GM12878 (cell line): Measurements from ENCODE around the gene ZBTB38. TPM values are rescaled to one million over a fixed set of nuclear protein-coding genes. Genes with fewer than 3 reads are reported as not detected.

Experiments used
- BMI1 ChIP-seq: fragments of 450-650 bp; IDR thresholded peaks from 2 replicates; pipeline ENCODE4 v1.6.1; 2016; ENCODE audit warnings: mild to moderate bottlenecking, moderate library complexity, borderline replicate concordance
- CEBPB ChIP-seq, 2 experiments: fragments of 150-350 bp in 1 of 2; IDR thresholded peaks; 2 replicates each; pipeline ENCODE4 v1.6.1; 2012 to 2014; ENCODE audit warnings: low read depth in 2 of 2, low read length in 2 of 2, borderline replicate concordance in 1 of 2, inconsistent platforms in 1 of 2
- CHD4 ChIP-seq: fragments of 200-600 bp; sonication (generic); IDR thresholded peaks from 2 replicates; pipeline ENCODE4 v1.6.1; 2016; ENCODE audit warnings: mild to moderate bottlenecking
- EP300 ChIP-seq, 2 experiments: fragments of 150-350 bp in 1 of 2; IDR thresholded peaks; 2 replicates each; pipeline ENCODE4 v1.6.1; 2011 to 2012; ENCODE audit warnings: low read depth in 2 of 2, low read length in 2 of 2, borderline replicate concordance in 1 of 2, improper control_type of control experiment in 1 of 2, inconsistent platforms in 1 of 2; ENCODE audit not compliant: control insufficient read depth in 1 of 2
- HCFC1 ChIP-seq: fragments of 150-350 bp; IDR thresholded peaks from 2 replicates; pipeline ENCODE4 v1.6.1; 2014; ENCODE audit warnings: low read length
- HDAC2 ChIP-seq: fragments of 200-600 bp; sonication (generic); IDR thresholded peaks from 2 replicates; pipeline ENCODE4 v1.6.1; 2017
- MTA2 ChIP-seq: fragments of 450-650 bp; IDR thresholded peaks from 2 replicates; pipeline ENCODE4 v1.6.1; 2016; ENCODE audit warnings: low read depth, mild to moderate bottlenecking, moderate library complexity
- NFIC ChIP-seq: IDR thresholded peaks from 2 replicates; pipeline ENCODE4 v1.6.1; 2012; ENCODE audit warnings: low read depth, mild to moderate bottlenecking, inconsistent platforms, low read length, moderate library complexity
- NFYB ChIP-seq: IDR thresholded peaks from 2 replicates; pipeline ENCODE4 v1.6.1; 2011; ENCODE audit warnings: low read depth, mild to moderate bottlenecking, low read length, improper control_type of control experiment, moderate library complexity; ENCODE audit not compliant: insufficient read depth
- PAX5 ChIP-seq: IDR thresholded peaks from 2 replicates; pipeline ENCODE4 v1.6.1; 2011; ENCODE audit warnings: low read depth, low read length, borderline replicate concordance
- PAX8 ChIP-seq: fragments of 450-650 bp; IDR thresholded peaks from 2 replicates; pipeline ENCODE4 v1.6.1; 2017; ENCODE audit warnings: mild to moderate bottlenecking, moderate library complexity
- PML ChIP-seq: IDR thresholded peaks from 2 replicates; pipeline ENCODE4 v1.6.1; 2012; ENCODE audit warnings: low read length, inconsistent platforms
- RBBP5 ChIP-seq: fragments of 200-600 bp; sonication (generic); conservative IDR thresholded peaks from 2 replicates; pipeline ENCODE4 v1.6.1; 2016
- SPI1 ChIP-seq: IDR thresholded peaks from 2 replicates; pipeline ENCODE4 v1.6.1; 2011; ENCODE audit warnings: low read depth, mild to moderate bottlenecking, low read length, moderate library complexity, borderline replicate concordance; ENCODE audit not compliant: insufficient read depth
- TCF3 ChIP-seq: IDR thresholded peaks from 2 replicates; pipeline ENCODE4 v1.6.1; 2012; ENCODE audit warnings: low read depth, mild to moderate bottlenecking, low read length, borderline replicate concordance; ENCODE audit not compliant: insufficient read depth
- ZNF274 ChIP-seq: IDR thresholded peaks from one replicate; pipeline ENCODE4 v1.8.0; 2011; ENCODE audit not compliant: insufficient read length, insufficient read depth
- ZZZ3 ChIP-seq: IDR thresholded peaks from 2 replicates; pipeline ENCODE4 v1.6.1; 2011; ENCODE audit warnings: low read depth; ENCODE audit not compliant: control insufficient read depth, insufficient read length
- polyA plus RNA-seq, 11 experiments: library from polyadenylated mRNA; depleted of rRNA in 4 of 11; unstranded in 6 of 11; stranded (reverse) in 5 of 11; fragments of >200 nt; fragmentation: Nextera tagmentation in 4 of 11; fragmentation: Illumina TruSeq in 1 of 11; extraction: Ambion mirVana in 4 of 11; extraction: Trizol in 1 of 11; gene quantifications; 1 replicate in 1 of 11; 2 replicates in 10 of 11; pipeline versions ENCODE4 v1.2.1 to v1.2.3, GENCODE V29; 2011 to 2016; ENCODE audit warnings: inconsistent platforms in 2 of 11, missing spikeins in 2 of 11, low read depth in 1 of 11
- total RNA-seq, 4 experiments: library from RNA; depleted of rRNA in 3 of 4; stranded (reverse); fragments of >200 nt in 3 of 4; fragmentation: Illumina TruSeq in 1 of 4; extraction: Trizol in 1 of 4; gene quantifications; 2 replicates each; pipeline versions ENCODE4 v1.2.1 to v1.2.3, GENCODE V29; 2013 to 2021
- TF ChIP-seq, protein P1 (sequence below): IDR thresholded peaks from 2 replicates; pipeline ENCODE4 v1.6.1; 2011; ENCODE audit warnings: borderline replicate concordance, low read depth, mild to moderate bottlenecking, moderate library complexity, mixed read lengths, low read length; ENCODE audit not compliant: insufficient read depth; ENCODE audit errors: extremely low read length
- TF ChIP-seq, protein P2 (sequence below): fragments of 450-650 bp; IDR thresholded peaks from 2 replicates; pipeline ENCODE4 v1.6.1; 2014; ENCODE audit warnings: mild to moderate bottlenecking
- TF ChIP-seq, protein P3 (sequence below): IDR thresholded peaks from 2 replicates; pipeline ENCODE4 v1.6.1; 2011; ENCODE audit warnings: mild to moderate bottlenecking, low read depth, low read length, moderate library complexity; ENCODE audit not compliant: insufficient replicate concordance
- TF ChIP-seq, protein P4 (sequence below): fragments of 450-650 bp; IDR thresholded peaks from 2 replicates; pipeline ENCODE4 v1.6.1; 2017; ENCODE audit warnings: antibody characterized with exemption, mild to moderate bottlenecking, moderate library complexity
- TF ChIP-seq, protein P5 (sequence below): fragments of 450-650 bp; formaldehyde crosslinking; IDR thresholded peaks from 2 replicates; pipeline ENCODE4 v1.4.0; 2022; ENCODE audit warnings: mild to moderate bottlenecking, moderate library complexity

Gene ZBTB38
- total and polyA plus RNA-seq, 10 of the 15 experiments (the other 5 are each of a cell fraction or from before 2014, with no cell fraction given) = 34.2 to 115 (median 88.6) TPM

DNA sequence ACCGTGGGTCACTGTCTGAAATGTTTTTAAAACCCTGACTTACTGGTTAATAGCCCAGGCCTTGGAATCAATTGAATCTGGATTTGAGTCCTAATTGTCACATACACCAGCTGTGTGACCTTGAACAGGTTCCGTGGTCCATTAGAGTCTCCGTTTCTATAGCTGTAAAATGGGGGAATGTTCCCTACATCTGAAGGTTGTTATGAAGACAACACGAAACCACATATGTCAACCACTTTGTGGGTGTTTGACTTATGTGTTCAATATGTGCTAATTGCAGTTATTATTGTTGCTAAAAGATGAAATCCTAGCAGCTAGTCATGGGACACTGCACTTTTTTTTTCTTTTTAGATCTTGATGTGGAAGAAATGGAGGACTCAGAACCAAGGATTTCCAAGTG, 35.3 kb downstream of the ZBTB38 start (continued):
- TF ChIP-seq, protein P1, sequence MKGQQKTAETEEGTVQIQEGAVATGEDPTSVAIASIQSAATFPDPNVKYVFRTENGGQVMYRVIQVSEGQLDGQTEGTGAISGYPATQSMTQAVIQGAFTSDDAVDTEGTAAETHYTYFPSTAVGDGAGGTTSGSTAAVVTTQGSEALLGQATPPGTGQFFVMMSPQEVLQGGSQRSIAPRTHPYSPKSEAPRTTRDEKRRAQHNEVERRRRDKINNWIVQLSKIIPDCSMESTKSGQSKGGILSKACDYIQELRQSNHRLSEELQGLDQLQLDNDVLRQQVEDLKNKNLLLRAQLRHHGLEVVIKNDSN = no peak
- no peak for TF ChIP-seq PML
- TF ChIP-seq PAX5 = no peak
- TF ChIP-seq CHD4 = no peak
- no peak for TF ChIP-seq CEBPB (IDR thresholded peaks at IDR 0.05; ENCODE audit: borderline replicate concordance in 1 of 2, low read depth in 2 of 2, low read length in 2 of 2)
- TF ChIP-seq, protein P2, sequence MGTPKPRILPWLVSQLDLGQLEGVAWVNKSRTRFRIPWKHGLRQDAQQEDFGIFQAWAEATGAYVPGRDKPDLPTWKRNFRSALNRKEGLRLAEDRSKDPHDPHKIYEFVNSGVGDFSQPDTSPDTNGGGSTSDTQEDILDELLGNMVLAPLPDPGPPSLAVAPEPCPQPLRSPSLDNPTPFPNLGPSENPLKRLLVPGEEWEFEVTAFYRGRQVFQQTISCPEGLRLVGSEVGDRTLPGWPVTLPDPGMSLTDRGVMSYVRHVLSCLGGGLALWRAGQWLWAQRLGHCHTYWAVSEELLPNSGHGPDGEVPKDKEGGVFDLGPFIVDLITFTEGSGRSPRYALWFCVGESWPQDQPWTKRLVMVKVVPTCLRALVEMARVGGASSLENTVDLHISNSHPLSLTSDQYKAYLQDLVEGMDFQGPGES = no peak
- TF ChIP-seq HDAC2 = no peak
- TF ChIP-seq, protein P3, sequence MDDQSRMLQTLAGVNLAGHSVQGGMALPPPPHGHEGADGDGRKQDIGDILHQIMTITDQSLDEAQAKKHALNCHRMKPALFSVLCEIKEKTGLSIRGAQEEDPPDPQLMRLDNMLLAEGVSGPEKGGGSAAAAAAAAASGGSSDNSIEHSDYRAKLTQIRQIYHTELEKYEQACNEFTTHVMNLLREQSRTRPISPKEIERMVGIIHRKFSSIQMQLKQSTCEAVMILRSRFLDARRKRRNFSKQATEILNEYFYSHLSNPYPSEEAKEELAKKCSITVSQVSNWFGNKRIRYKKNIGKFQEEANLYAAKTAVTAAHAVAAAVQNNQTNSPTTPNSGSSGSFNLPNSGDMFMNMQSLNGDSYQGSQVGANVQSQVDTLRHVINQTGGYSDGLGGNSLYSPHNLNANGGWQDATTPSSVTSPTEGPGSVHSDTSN = peak; percentile 33
- TF ChIP-seq RBBP5 = no peak
- TF ChIP-seq ZZZ3 = no peak
- no peak for TF ChIP-seq NFYB
- TF ChIP-seq EP300 (IDR thresholded peaks at IDR 0.05; ENCODE audit: borderline replicate concordance in 1 of 2, control insufficient read depth in 1 of 2, low read depth in 2 of 2, low read length in 2 of 2) = peak in 1 of 2 experiments; percentile 68; a peak in 1 of 4 replicates
- no peak for TF ChIP-seq TCF3
- TF ChIP-seq NFIC = 0 out of 2 replicates have a peak, but pooled peaks have one; percentile 17
- TF ChIP-seq PAX8 = no peak
- TF ChIP-seq MTA2 = peak; percentile 94
- TF ChIP-seq, protein P4, sequence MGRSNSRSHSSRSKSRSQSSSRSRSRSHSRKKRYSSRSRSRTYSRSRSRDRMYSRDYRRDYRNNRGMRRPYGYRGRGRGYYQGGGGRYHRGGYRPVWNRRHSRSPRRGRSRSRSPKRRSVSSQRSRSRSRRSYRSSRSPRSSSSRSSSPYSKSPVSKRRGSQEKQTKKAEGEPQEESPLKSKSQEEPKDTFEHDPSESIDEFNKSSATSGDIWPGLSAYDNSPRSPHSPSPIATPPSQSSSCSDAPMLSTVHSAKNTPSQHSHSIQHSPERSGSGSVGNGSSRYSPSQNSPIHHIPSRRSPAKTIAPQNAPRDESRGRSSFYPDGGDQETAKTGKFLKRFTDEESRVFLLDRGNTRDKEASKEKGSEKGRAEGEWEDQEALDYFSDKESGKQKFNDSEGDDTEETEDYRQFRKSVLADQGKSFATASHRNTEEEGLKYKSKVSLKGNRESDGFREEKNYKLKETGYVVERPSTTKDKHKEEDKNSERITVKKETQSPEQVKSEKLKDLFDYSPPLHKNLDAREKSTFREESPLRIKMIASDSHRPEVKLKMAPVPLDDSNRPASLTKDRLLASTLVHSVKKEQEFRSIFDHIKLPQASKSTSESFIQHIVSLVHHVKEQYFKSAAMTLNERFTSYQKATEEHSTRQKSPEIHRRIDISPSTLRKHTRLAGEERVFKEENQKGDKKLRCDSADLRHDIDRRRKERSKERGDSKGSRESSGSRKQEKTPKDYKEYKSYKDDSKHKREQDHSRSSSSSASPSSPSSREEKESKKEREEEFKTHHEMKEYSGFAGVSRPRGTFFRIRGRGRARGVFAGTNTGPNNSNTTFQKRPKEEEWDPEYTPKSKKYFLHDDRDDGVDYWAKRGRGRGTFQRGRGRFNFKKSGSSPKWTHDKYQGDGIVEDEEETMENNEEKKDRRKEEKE = no peak
- no peak for TF ChIP-seq HCFC1
- no peak for TF ChIP-seq SPI1
- TF ChIP-seq, protein P5, sequence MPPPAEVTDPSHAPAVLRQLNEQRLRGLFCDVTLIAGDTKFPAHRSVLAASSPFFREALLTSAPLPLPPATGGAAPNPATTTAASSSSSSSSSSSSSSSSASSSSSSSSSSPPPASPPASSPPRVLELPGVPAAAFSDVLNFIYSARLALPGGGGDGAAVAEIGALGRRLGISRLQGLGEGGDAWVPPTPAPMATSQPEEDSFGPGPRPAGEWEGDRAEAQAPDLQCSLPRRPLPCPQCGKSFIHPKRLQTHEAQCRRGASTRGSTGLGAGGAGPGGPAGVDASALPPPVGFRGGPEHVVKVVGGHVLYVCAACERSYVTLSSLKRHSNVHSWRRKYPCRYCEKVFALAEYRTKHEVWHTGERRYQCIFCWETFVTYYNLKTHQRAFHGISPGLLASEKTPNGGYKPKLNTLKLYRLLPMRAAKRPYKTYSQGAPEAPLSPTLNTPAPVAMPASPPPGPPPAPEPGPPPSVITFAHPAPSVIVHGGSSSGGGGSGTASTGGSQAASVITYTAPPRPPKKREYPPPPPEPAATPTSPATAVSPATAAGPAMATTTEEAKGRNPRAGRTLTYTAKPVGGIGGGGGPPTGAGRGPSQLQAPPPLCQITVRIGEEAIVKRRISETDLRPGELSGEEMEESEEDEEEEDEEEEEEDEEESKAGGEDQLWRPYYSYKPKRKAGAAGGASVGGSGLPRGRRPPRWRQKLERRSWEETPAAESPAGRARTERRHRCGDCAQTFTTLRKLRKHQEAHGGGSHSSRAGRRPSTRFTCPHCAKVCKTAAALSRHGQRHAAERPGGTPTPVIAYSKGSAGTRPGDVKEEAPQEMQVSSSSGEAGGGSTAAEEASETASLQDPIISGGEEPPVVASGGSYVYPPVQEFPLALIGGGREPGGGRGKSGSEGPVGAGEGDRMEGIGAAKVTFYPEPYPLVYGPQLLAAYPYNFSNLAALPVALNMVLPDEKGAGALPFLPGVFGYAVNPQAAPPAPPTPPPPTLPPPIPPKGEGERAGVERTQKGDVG (CRISPR knock-in tag) = no peak
- TF ChIP-seq BMI1 = peak; percentile 9; the same call in 1 of the 2 replicates
- TF ChIP-seq ZNF274 = no peak
